GM19239 (cell line): ENCODE measurements around the gene SDC4.
A peak's percentile ranks its signal among the peaks of the same experiment; 100 is the strongest.

ENCODE experiments used
- DNase-seq: peaks from one replicate; pipeline ENCODE4 v3.0.0; 2011; ENCODE audit warnings: low spot score; ENCODE audit not compliant: insufficient read length
- FAIRE-seq: peaks from 2 replicates; lab custom pipeline; 2011; peaks lifted over from hg19 to GRCh38; lab: Jason Lieb, UNC

The SDC4 gene

DNA sequence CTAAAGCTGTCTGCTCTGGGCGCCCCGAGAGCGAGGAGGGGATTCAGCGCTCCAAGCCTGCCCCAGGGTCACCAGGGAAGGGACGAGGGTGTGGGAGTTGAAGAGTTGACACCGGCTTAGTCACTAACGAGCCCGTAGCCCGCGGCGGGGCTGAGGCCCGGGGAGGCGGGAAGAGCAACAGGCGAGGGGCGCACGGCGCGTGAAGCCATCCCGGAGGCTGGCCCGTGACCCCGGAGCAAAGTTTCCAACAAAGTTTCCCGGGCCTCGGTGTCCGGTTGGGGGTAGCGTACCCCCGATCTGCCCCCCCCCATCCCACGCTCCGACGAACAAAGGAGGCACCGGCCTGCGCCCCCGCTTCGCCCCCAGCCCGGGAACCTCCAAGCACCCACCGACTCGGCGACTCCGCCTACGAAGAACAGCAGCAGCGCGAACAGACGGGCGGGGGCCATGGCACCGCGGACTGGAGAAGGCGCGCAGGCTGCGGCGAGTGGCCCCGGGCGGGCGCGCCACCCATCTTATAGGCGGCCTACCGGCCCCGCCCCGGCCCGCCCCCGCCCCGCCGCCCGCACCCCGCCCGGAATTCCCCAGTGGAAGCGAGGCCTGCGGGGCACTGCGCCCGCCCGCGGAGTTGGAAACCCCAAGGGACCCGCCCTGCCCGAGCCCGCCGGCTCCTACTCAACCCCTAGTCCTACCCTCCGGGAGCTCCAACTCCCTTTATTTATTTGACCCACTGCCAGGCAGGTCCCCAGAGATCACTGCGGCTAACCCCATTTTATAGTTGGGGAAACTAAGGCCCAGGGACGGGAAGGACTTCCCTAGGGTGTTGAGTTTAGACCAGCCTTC, at the start of gene SDC4:
SDC4 (minus strand) TSS at position 489 of the 843 bp plus-strand sequence; CDS start at position 449, 40 bp downstream.
- DNase-seq: no peak
- no peak for FAIRE-seq

DNA sequence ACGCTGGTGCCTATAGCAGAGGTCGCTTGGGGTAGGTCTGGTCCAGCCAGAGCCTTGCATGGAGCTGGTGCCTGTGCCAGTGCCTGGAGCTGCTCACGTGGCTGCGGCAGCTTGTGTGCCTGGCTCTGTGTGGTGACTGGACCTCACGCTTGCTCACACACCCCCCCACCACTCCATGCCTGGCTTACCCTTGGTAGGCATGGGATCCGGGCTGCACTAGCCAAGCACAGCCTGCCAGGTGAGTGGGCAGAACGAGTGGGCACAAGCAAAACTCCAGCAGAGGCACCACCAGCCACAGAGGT, 46.8 kb upstream of the SDC4 start:
- FAIRE-seq (no peak), DNase-seq (no peak)

- no peak for DNase-seq
- FAIRE-seq: no peak
Observed at GRCh38 chr20:45394221-45395113, 46.2 kb upstream of the SDC4 start.

GRCh38 chr20:45392733-45393132, 44.5 kb upstream of the SDC4 start:
- DNase-seq (no peak), FAIRE-seq (no peak)

GRCh38 chr20:45391559-45391958, 43.3 kb upstream of the SDC4 start:
- DNase-seq (no peak), FAIRE-seq (no peak)

GRCh38 chr20:45390931-45391330, 42.7 kb upstream of the SDC4 start:
- FAIRE-seq (no peak), DNase-seq (no peak)

GRCh38 chr20:45387274-45387673, 39.0 kb upstream of the SDC4 start:
- FAIRE-seq: no peak
- DNase-seq: no peak

DNA sequence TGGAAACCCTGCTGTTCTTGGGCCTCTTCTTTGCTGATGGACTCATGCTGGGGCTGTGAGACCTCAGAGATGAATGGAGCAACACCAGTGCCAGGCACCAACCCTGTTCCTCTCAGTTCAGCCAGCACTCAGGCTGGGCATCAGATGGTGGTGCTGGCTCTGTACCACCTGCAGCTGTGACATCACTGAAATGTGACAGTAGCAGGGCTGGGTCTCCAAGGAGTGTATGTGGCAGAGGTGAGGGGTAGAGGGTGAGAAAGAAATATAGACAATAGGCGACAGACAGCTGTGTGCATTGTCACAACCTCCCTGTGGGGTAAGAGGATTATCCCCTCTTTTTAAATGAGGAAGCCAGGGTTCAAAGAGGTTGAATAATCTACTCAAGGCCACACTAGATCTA, 30.0 kb upstream of the SDC4 start, which contains the start of gene TP53TG5:
TP53TG5 (minus strand) TSS at position 135 of the 400 bp plus-strand sequence; CDS start at position 46, 89 bp downstream.
- FAIRE-seq: no peak
- no peak for DNase-seq

DNA sequence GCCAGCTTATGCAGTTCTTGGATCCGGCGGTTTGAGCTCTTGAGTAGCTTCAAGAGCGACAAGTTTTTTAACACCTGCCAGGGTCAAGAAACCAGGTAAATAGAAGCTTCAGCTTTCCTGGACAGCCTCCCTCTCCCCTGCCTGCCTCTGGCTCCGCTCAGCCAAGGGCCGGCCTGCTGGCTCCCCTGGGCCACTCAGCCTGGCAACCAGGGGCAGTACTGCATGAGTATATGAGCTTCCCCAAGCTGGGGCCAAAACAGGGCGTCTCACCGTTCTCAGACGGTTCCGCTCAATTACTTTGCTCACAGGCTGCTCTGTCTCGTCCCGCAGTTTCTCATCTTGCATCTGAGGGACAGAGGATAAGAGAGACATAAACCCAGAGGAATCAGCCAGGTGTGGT, 29.0 kb upstream of the SDC4 start:
- no peak for DNase-seq
- FAIRE-seq: no peak

DNA sequence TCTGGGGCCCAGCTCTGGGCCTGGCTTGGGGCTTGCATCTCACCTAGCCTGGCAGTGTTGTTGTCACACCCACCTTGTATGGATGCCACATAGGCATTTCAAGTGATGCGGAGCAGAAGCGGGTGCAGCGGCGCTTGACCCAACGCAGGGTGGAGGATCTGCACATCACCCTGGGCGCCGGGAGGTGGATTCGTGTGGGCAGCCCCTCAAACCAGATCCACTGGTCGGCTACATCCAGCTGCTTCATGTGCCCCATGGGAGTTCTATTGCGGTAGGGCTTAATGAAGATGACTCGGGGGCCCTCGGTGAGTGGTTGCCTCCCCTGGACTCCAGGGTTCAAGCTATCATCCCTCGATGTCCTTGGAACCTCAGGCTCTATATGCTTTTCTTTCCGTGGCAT, 26.7 kb upstream of the SDC4 start:
- FAIRE-seq: no peak
- no peak for DNase-seq

DNA sequence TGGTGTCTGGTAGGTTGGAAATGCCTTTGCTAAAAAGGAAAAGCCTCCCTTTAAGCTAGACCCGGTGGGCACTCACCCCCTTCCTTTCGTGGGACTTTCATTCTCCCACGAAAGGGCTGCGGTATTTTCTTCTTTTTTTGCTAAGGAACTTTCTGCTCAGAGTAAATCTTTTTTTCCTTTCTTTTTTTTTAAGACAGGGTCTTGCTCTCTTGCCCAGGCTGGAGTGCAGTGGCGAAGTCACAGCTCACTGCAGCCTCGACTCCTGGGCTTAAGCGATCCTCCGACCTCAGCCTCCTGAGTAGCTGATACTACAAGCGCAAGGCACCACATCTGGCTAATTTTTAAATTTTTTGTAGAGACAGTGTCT, 25.9 kb upstream of the SDC4 start:
- FAIRE-seq: no peak
- DNase-seq: no peak

DNA sequence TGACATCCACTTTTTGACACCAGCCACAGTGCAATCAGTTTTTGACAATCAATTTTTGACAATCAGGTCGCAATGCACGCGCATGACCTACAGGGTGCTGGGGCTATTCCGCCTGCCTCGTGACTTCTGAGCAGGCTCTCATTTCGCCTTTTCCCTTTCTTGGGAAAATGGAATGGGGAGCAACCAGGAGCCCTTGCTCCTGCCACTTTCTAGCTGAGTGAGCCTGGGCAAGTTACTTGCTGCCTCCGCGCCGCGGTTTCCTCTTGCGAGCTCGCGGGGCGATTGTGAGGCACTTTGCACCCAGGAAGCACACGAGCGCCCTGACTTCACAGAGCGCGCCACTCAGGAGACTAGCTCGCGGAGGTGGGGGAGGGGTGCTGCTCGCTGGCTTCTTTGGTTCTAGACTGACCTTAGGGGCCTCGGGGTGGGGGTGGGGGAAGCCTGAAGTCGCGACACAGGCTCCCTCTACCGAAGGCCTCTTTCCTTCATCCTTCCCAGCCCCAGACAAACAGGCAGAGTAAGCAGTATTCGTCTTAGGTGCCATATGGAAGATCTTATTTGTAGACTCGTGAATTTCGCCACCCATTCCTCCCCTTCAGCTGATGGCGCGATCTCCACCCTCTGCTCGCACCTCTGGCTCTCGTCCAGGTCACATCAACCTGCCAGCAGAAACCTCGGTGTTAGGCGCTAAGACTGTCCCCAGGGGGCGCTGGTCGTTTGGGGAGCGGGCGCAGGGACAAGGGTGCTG, 25.3 kb upstream of the SDC4 start:
- DNase-seq (peak; percentile 61), FAIRE-seq (peak; percentile 87)

DNA sequence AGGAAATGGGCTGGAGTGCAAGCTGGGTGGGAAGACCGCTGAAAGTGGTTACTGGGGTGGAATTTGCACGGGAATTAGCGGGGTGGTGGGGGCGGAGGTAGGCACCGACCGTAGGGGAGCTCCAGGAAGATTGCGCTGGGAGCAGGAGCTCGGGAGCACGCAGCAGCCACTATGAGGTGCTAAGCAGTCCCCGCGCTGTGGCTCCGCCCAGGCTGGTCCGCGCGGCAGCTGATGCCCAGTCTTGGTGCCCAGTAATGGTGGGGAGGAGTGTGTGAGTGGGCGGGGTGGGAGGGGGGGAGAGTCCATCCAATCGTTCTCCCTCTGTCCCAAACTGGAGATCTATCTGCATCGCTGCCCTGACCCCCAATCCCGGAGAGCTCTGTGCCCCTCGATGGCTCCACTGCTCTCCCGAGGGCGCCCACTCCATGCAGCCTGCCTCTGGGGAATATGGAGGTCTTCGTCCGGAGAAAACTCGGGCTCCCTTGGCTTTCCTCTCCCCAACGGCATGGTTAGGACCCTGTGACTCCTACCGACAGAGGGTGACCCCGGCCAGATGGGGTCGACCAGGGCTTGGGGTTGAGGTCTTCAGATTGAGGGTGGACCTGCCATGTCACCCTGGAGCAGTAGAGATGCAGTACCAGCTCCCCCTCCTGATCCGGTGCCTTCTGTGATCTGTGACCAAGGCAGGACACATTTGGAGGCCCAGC, 24.6 kb upstream of the SDC4 start:
- FAIRE-seq (no peak), DNase-seq (no peak)

- no peak for DNase-seq
- FAIRE-seq: no peak
Observed at GRCh38 chr20:45372241-45372640, 24.0 kb upstream of the SDC4 start.

DNA sequence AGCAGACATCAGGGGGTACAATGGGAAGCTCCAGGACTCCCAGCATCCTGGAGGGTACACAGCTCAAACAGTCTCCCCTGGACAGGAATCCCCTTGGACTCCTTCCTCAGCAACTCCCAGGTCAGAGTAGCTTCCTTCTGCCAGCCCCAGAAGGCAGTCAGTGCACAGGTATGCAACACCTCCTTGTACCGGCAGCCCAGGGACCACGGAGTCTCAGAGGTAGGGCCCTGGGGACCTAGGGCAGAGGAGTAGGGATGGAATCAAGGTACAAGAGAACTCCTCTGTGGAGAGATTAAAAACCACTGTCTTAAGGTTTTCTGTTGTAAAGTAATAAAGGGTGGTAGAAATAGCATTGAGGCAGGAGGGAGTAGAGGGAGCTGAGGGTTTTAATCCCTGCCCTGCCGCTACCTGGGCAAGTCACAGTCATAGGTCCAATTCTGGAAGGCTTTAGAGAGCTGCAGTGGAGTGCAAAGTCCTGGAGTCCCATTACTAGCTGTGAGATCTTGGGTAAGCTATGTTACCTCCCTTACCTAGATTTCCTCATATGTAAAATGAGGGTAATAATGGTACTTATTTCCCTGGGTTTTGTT, 22.4 kb upstream of the SDC4 start:
- FAIRE-seq (no peak), DNase-seq (no peak)

- FAIRE-seq (peak; percentile 98), DNase-seq (peak; percentile 73)
Observed at GRCh38 chr20:45368221-45368980, 20.2 kb upstream of the SDC4 start.

DNA sequence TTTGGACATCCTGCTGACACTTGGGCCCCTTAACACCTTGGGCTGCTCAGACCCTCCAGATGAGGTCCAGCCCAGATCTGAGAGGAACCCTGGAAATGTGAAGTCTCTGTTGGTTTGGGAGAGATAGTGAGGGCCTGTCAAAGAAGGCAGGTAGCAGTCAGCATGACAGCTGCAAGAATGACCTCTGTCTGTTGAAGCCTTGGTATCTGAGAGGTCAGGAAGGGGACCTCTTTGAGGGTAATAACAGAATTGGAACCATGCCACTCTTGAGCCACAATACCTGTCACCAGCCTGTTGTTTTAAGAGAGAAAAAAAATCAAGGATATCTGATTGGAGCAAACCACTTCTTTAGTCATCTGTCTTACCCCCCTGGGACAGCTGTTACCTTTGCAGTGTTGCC, 18.9 kb upstream of the SDC4 start:
- FAIRE-seq: no peak

DNA sequence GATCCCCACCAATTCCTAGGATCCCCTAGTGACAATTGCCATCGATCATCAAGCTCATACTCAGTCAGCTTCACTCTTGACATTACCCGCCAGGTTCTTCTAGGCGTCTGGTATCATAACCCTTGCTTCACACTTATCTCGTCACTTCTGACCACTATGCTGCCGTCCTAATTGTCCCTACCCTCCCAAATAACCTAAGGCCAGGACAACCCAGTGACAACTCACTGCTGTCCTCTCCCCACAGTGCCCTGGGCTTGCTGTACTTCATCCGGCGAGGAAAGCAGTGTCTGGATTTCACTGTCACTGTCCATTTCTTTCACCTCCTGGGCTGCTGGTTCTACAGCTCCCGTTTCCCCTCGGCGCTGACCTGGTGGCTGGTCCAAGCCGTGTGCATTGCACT, 18.4 kb upstream of the SDC4 start:
- FAIRE-seq: no peak
- DNase-seq: no peak

More for the DNA sequence above, 18.9 kb upstream of the SDC4 start:
- DNase-seq: no peak

- FAIRE-seq: no peak
- no peak for DNase-seq
Observed at GRCh38 chr20:45366192-45366591, 18.0 kb upstream of the SDC4 start.
